HG02884 (cell line): ENCODE data around the gene SQOR.

ENCODE experiments used
- ATAC-seq: cut with Tn5 transposase; IDR thresholded peaks from one replicate; pipeline ENCODE4 v1.9.1; 2021; ENCODE audit warnings: mild to moderate bottlenecking, moderate library complexity; ENCODE audit not compliant: unreplicated experiment

SQOR gene

GRCh38 chr15:45704329-45705249 lies 69.8 kb downstream of the SQOR start:
- no peak for ATAC-seq

- ATAC-seq, result peak; percentile 87
These were observed 71.0 kb downstream of the SQOR start for GRCh38 chr15:45705510-45706473.

- no peak for ATAC-seq
These were observed 75.8 kb downstream of the SQOR start for GRCh38 chr15:45710657-45711056.

GRCh38 chr15:45714590-45715488 lies 80.0 kb downstream of the SQOR start:
- ATAC-seq, result peak; percentile 57

GRCh38 chr15:45715528-45715927 lies 80.7 kb downstream of the SQOR start:
- ATAC-seq, result no peak

GRCh38 chr15:45719490-45719889 lies 84.7 kb downstream of the SQOR start:
- ATAC-seq, result no peak

GRCh38 chr15:45720183-45720582 lies 85.4 kb downstream of the SQOR start:
- ATAC-seq, result no peak

- no peak for ATAC-seq
These were observed 93.8 kb downstream of the SQOR start for GRCh38 chr15:45728641-45729040.

- no peak for ATAC-seq
These were observed 94.3 kb downstream of the SQOR start for GRCh38 chr15:45729141-45729540.

GRCh38 chr15:45731343-45731742 lies 96.5 kb downstream of the SQOR start:
- no peak for ATAC-seq

GRCh38 chr15:45732662-45733061 lies 97.8 kb downstream of the SQOR start:
- ATAC-seq, result no peak

GRCh38 chr15:45734260-45734711 lies 99.5 kb downstream of the SQOR start:
- ATAC-seq, result no peak
